ENCODE results near the gene ANKRD60.

The ANKRD60 gene

DNA sequence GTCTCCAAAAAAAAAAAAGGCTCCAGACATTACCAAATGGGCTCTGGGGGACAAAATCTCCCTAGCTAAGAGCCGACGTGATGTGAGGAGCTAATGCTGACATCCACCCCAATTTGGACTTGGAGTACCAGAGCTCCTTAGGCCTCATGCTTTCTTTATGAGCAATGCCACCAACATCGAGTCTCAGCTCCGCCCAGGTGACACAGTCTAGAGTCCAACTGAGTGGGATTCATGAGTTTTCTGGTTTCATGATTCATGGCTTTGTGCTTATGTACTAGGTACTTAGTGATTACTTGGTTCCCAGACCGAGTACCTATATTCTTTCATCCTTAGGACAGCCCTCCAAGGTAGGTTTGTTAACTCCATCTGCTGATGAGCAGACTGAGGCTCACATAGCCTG, 4.4 kb downstream of the ANKRD60 start:
- H3K27me3 ChIP-seq (ENCODE audit: insufficient read depth, low read length, poor library complexity): peaks cover 34% of the 10 kb centered on the region
- no peak for ATAC-seq (ENCODE audit: insufficient read depth, low read depth)
- H4K20me1 ChIP-seq (ENCODE audit: insufficient read depth, low read length): no peaks in the 10 kb centered on the region
- peaks cover 6% of the 10 kb centered on the region for H3K9me3 ChIP-seq (ENCODE audit: insufficient read depth, low read length, severe bottlenecking)
- no peak overlapping the region for H3K4me2 ChIP-seq (ENCODE audit: insufficient read depth, low read length)
- TF ChIP-seq CTCF (IDR thresholded peaks at IDR 0.05; ENCODE audit: borderline replicate concordance, extremely low read depth, low read length, poor library complexity, severe bottlenecking) (no peak), EZH2 (IDR thresholded peaks at IDR 0.05; ENCODE audit: borderline replicate concordance, low read depth, low read length, severe bottlenecking) (no peak)
- no peaks in the 10 kb centered on the region for H3K36me3 ChIP-seq (ENCODE audit: insufficient read depth, low read length)
- no peak overlapping the region for H3K27ac ChIP-seq (ENCODE audit: low read length)
- no peak overlapping the region for H3K4me3 ChIP-seq (ENCODE audit: low read depth in 1 of 2, low read length in 2 of 2)
- H2AFZ ChIP-seq (ENCODE audit: low read depth, low read length): no peak overlapping the region
- H3K79me2 ChIP-seq (ENCODE audit: insufficient read depth, low read length): no peaks in the 10 kb centered on the region
- no peak overlapping the region for H3K9ac ChIP-seq (ENCODE audit: low read depth, low read length)
- DNase-seq: no peak
- no peaks in the 10 kb centered on the region for H3K4me1 ChIP-seq (ENCODE audit: insufficient read depth, low read length)

GRCh38 chr20:58223358-58223941, 5.0 kb downstream of the ANKRD60 start:
- Histone ChIP-seq H3K4me2 (ENCODE audit: insufficient read depth, low read length) (no peak overlapping the region), H3K4me3 (ENCODE audit: low read depth in 1 of 2, low read length in 2 of 2) (no peak overlapping the region), H3K9me3 (ENCODE audit: insufficient read depth, low read length, severe bottlenecking) (peaks cover 12% of the 10 kb centered on the region), H3K9ac (ENCODE audit: low read depth, low read length) (no peak overlapping the region), H3K4me1 (ENCODE audit: insufficient read depth, low read length) (no peaks in the 10 kb centered on the region), H3K79me2 (ENCODE audit: insufficient read depth, low read length) (no peaks in the 10 kb centered on the region), H2AFZ (ENCODE audit: low read depth, low read length) (no peak overlapping the region), H3K27me3 (ENCODE audit: insufficient read depth, low read length, poor library complexity) (peaks cover 34% of the 10 kb centered on the region), H3K36me3 (ENCODE audit: insufficient read depth, low read length) (no peaks in the 10 kb centered on the region), H4K20me1 (ENCODE audit: insufficient read depth, low read length) (no peaks in the 10 kb centered on the region), H3K27ac (ENCODE audit: low read length) (no peak overlapping the region)
- ATAC-seq (ENCODE audit: insufficient read depth, low read depth): no peak
- no peak for DNase-seq
- TF ChIP-seq CTCF (IDR thresholded peaks at IDR 0.05; ENCODE audit: borderline replicate concordance, extremely low read depth, low read length, poor library complexity, severe bottlenecking) (no peak), EZH2 (IDR thresholded peaks at IDR 0.05; ENCODE audit: borderline replicate concordance, low read depth, low read length, severe bottlenecking) (no peak)

DNA sequence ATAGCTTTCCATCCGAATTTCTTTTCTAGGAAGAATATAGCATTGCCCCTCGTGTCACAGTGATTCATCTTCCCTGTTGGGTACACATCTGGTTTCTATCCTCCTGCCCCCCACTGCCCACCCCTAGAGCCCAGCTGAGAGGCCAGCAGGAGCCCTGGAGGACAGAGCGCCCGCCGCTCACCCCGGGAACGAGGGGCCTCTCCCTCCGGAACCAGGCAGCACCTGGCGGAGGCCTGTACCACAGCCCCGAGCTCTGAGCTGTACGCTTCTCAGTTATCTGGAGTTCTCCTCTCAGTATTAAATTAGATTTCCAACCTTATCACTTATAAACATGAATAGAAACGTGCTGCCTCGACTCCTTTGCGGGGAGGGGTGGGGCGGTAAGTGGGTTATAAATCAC, 6.0 kb downstream of the ANKRD60 start:
- Histone ChIP-seq H3K4me2 (ENCODE audit: insufficient read depth, low read length) (no peak overlapping the region), H4K20me1 (ENCODE audit: insufficient read depth, low read length) (no peaks in the 10 kb centered on the region), H3K9ac (ENCODE audit: low read depth, low read length) (no peak overlapping the region), H3K4me3 (ENCODE audit: low read depth in 1 of 2, low read length in 2 of 2) (no peak overlapping the region), H3K4me1 (ENCODE audit: insufficient read depth, low read length) (no peaks in the 10 kb centered on the region), H3K9me3 (ENCODE audit: insufficient read depth, low read length, severe bottlenecking) (peaks cover 15% of the 10 kb centered on the region), H3K79me2 (ENCODE audit: insufficient read depth, low read length) (no peaks in the 10 kb centered on the region), H3K36me3 (ENCODE audit: insufficient read depth, low read length) (no peaks in the 10 kb centered on the region), H3K27ac (ENCODE audit: low read length) (no peak overlapping the region), H3K27me3 (ENCODE audit: insufficient read depth, low read length, poor library complexity) (peaks cover 39% of the 10 kb centered on the region), H2AFZ (ENCODE audit: low read depth, low read length) (no peak overlapping the region)
- TF ChIP-seq CTCF (IDR thresholded peaks at IDR 0.05; ENCODE audit: borderline replicate concordance, extremely low read depth, low read length, poor library complexity, severe bottlenecking): no peak
- TF ChIP-seq EZH2 (IDR thresholded peaks at IDR 0.05; ENCODE audit: borderline replicate concordance, low read depth, low read length, severe bottlenecking): no peak
- DNase-seq: no peak
- ATAC-seq (ENCODE audit: insufficient read depth, low read depth): no peak

- Histone ChIP-seq H2AFZ (ENCODE audit: low read depth, low read length) (no peak overlapping the region), H3K9me3 (ENCODE audit: insufficient read depth, low read length, severe bottlenecking) (peaks cover 15% of the 10 kb centered on the region), H3K79me2 (ENCODE audit: insufficient read depth, low read length) (no peaks in the 10 kb centered on the region), H3K4me3 (ENCODE audit: low read depth in 1 of 2, low read length in 2 of 2) (no peak overlapping the region), H3K9ac (ENCODE audit: low read depth, low read length) (no peak overlapping the region), H3K36me3 (ENCODE audit: insufficient read depth, low read length) (no peaks in the 10 kb centered on the region), H3K4me2 (ENCODE audit: insufficient read depth, low read length) (no peak overlapping the region), H4K20me1 (ENCODE audit: insufficient read depth, low read length) (no peaks in the 10 kb centered on the region), H3K27ac (ENCODE audit: low read length) (no peak overlapping the region), H3K4me1 (ENCODE audit: insufficient read depth, low read length) (no peaks in the 10 kb centered on the region), H3K27me3 (ENCODE audit: insufficient read depth, low read length, poor library complexity) (peaks cover 26% of the 10 kb centered on the region)
- ATAC-seq (ENCODE audit: insufficient read depth, low read depth) (no peak), DNase-seq (no peak)
- TF ChIP-seq CTCF (IDR thresholded peaks at IDR 0.05; ENCODE audit: borderline replicate concordance, extremely low read depth, low read length, poor library complexity, severe bottlenecking) (no peak), EZH2 (IDR thresholded peaks at IDR 0.05; ENCODE audit: borderline replicate concordance, low read depth, low read length, severe bottlenecking) (no peak)
These were observed 9.1 kb downstream of the ANKRD60 start for GRCh38 chr20:58219342-58219700.
